Measurements from ENCODE around the gene SHOX. TPM values are rescaled to one million over a fixed set of nuclear protein-coding genes. Genes with fewer than 3 reads are reported as not detected.

The SHOX gene
- total and polyA plus RNA-seq, 7 donors = 0.06 to 0.60 (median 0.32) TPM; not detected in 3

DNA sequence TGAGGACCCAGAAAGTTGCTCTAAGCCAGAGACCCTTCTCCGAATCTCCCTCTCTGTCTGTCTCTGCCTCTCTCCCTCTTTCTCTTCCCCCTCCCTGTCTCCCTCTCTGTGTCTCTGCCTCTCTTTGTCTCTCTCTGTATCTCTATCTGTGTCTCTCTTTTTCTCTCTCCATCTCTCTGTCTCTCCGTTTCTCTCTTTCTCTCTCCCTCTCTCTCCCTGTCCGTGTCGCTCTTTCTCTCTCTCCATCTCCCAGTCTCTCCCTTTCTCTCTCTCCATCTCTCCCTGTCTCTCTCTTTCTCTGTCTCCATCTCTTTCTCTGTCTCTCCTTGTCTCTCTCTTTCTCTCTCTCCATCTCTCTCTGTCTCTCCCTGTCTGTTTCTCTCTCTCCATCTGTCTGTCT is 2.6 kb upstream of the SHOX start:
- WGBS, 2 donors = 15 to 16% methylated on average over 4 of the region's 4 CpGs
- Histone ChIP-seq H3K4me3 (no peak overlapping the region), H3K4me1 (peaks cover 0 to 12% (median 5%) of the 10 kb centered on the region in 4 donors), H3K9me3 (no peaks in the 10 kb centered on the region), H3K36me3 (no peaks in the 10 kb centered on the region), H3K27ac (no peak overlapping the region), H3K27me3 (peaks cover 15 to 69% (median 51%) of the 10 kb centered on the region in 3 donors)
- no peak for DNase-seq
- TF ChIP-seq, protein P1, sequence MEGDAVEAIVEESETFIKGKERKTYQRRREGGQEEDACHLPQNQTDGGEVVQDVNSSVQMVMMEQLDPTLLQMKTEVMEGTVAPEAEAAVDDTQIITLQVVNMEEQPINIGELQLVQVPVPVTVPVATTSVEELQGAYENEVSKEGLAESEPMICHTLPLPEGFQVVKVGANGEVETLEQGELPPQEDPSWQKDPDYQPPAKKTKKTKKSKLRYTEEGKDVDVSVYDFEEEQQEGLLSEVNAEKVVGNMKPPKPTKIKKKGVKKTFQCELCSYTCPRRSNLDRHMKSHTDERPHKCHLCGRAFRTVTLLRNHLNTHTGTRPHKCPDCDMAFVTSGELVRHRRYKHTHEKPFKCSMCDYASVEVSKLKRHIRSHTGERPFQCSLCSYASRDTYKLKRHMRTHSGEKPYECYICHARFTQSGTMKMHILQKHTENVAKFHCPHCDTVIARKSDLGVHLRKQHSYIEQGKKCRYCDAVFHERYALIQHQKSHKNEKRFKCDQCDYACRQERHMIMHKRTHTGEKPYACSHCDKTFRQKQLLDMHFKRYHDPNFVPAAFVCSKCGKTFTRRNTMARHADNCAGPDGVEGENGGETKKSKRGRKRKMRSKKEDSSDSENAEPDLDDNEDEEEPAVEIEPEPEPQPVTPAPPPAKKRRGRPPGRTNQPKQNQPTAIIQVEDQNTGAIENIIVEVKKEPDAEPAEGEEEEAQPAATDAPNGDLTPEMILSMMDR (IDR thresholded peaks at IDR 0.05) = no peak
- TF ChIP-seq EP300 (IDR thresholded peaks at IDR 0.05) = no peak
- no peak for TF ChIP-seq POLR2A (IDR thresholded peaks at IDR 0.05)
- TF ChIP-seq POLR2AphosphoS5 (IDR thresholded peaks at IDR 0.05) = no peak
- intact Hi-C loops (cut with DNase I) = no loop called here

DNA sequence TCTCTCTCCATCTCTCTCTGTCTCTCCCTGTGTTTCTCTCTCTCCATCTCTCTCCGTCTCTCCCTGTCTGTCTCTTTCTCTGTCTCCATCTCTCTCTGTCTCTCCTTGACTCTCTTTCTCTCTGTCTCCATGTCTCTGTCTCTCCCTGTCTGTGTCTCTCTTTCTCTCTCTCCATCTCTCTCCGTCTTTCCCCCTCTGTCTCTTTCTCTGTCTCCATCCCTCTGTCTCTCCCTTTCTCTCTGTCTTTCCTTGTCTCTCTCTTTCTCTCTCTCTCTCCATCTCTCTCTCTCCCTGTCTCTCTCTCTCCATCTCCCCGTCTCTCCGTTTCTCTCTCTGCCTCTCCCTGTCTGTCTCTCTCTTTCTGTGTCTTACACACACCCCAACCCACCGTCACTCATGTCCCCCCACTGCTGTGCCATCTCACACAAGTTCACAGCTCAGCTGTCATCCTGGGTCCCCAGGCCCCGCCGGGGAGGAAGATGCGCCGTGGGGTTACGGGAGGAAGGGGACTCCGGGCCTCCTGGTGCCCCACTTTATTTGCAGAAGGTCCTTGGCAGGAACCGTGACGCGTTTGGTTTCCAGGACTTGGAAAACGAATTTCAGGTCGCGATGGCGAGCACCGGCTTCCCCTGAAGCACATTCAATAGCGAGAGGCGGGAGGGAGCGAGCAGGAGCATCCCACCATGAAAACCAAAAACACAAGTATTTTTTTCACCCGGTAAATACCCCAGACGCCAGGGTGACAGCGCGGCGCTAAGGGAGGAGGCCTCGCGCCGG is 1.2 kb upstream of the SHOX start:
- Histone ChIP-seq H3K27me3 (peaks cover 13 to 72% (median 56%) of the 10 kb centered on the region in 3 donors), H3K36me3 (no peaks in the 10 kb centered on the region), H3K4me1 (peaks cover 0 to under 1% (median 0%) of the 10 kb centered on the region in 4 donors), H3K9me3 (no peaks in the 10 kb centered on the region), H3K27ac (no peak overlapping the region), H3K4me3 (no peak overlapping the region)
- WGBS, 2 donors = 7 to 20% methylated on average over 30 of the region's 30 CpGs
- TF ChIP-seq POLR2A (IDR thresholded peaks at IDR 0.05) (no peak), POLR2AphosphoS5 (IDR thresholded peaks at IDR 0.05) (no peak), EP300 (IDR thresholded peaks at IDR 0.05) (no peak)
- TF ChIP-seq, protein P1 (IDR thresholded peaks at IDR 0.05) = no peak
- DNase-seq = no peak
- intact Hi-C loops (cut with DNase I) = no loop called here

DNA sequence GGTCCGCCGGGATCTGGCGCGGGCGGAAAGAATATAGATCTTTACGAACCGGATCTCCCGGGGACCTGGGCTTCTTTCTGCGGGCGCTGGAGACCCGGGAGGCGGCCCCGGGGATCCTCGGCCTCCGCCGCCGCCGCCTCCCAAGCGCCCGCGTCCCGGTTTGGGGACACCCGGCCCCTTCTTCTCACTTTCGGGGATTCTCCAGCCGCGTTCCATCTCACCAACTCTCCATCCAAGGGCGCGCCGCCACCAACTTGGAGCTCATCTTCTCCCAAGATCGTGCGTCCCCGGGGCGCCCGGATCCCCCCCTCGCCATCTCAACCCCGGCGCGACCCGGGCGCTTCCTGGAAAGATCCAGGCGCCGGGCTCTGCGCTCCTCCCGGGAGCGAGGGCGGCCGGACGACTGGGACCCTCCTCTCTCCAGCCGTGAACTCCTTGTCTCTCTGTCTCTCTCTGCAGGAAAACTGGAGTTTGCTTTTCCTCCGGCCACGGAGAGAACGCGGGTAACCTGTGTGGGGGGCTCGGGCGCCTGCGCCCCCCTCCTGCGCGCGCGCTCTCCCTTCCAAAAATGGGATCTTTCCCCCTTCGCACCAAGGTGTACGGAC is 482 bp upstream of the SHOX start:
- no peaks in the 10 kb centered on the region for H3K4me1 ChIP-seq
- 6 to 21% methylated on average over 62 of the region's 62 CpGs for WGBS, 2 donors
- H3K27ac ChIP-seq = no peak overlapping the region
- H3K4me3 ChIP-seq = no peak overlapping the region
- H3K27me3 ChIP-seq = peaks cover 17 to 73% (median 61%) of the 10 kb centered on the region in 3 donors
- DNase-seq = peak; percentile 43
- H3K36me3 ChIP-seq = no peaks in the 10 kb centered on the region
- TF ChIP-seq POLR2A (IDR thresholded peaks at IDR 0.05) = no peak
- TF ChIP-seq, protein P1 (IDR thresholded peaks at IDR 0.05) = no peak
- TF ChIP-seq EP300 (IDR thresholded peaks at IDR 0.05) = no peak
- TF ChIP-seq POLR2AphosphoS5 (IDR thresholded peaks at IDR 0.05) = no peak
- intact Hi-C loops (cut with DNase I) = no loop called here
- H3K9me3 ChIP-seq = no peaks in the 10 kb centered on the region

DNA sequence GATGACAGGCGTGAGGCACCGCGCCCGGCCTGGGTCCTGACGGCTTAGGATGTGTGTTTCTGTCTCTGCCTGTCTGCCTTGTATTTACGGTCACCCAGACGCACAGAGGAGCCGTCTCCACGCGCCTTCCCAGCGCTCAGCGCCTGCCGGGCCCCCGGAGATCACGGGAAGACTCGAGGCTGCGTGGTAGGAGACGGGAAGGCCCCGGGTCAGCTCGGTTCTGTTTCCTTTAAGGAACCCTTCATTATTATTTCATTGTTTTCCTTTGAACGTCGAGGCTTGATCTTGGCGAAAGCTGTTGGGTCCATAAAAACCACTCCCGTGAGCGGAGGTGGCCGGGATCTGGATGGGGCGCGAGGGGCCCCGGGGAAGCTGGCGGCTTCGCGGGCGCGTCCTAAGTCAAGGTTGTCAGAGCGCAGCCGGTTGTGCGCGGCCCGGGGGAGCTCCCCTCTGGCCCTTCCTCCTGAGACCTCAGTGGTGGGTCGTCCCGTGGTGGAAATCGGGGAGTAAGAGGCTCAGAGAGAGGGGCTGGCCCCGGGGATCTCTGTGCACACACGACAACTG is 1.3 kb downstream of the SHOX start:
- WGBS, 2 donors = 2 to 6% methylated on average over 44 of the region's 44 CpGs
- intact Hi-C loops (cut with DNase I) = no loop called here
- TF ChIP-seq, protein P1 (IDR thresholded peaks at IDR 0.05) = no peak
- TF ChIP-seq POLR2AphosphoS5 (IDR thresholded peaks at IDR 0.05) = no peak
- TF ChIP-seq POLR2A (IDR thresholded peaks at IDR 0.05) = no peak
- no peak for TF ChIP-seq EP300 (IDR thresholded peaks at IDR 0.05)
- Histone ChIP-seq H3K27me3 (peaks cover 23 to 79% (median 67%) of the 10 kb centered on the region in 3 donors), H3K36me3 (no peaks in the 10 kb centered on the region), H3K4me3 (no peak overlapping the region), H3K9me3 (no peaks in the 10 kb centered on the region), H3K4me1 (peaks cover 0 to 4% (median 0%) of the 10 kb centered on the region in 4 donors), H3K27ac (no peak overlapping the region)
- peak; percentile 28 for DNase-seq

All from sigmoid colon (tissue), 7 donors.